ENCODE data around the gene VPS39.

DNA sequence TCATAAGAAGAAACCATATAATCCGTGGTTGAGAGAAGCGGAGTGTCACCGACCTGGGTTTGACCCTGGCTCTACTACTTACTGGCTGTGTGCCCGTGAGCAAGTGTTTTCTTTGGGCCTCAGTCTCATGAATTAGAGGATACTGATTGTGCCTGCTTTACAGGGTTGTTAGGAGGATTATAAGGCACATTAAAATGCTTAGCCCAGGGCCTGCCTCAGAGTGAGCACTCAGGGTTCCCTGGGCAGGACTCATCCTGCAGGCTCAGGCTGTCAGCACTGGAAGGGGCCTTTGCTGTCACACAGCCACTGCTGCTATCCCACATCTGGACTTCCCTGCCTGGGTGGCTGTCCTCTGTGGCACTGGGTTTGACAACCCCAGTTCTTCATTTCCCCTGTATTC, 56.4 kb downstream of the VPS39 start:
- no peak for TF ChIP-seq POLR2A (IDR thresholded peaks at IDR 0.05)
- TF ChIP-seq, protein P1, sequence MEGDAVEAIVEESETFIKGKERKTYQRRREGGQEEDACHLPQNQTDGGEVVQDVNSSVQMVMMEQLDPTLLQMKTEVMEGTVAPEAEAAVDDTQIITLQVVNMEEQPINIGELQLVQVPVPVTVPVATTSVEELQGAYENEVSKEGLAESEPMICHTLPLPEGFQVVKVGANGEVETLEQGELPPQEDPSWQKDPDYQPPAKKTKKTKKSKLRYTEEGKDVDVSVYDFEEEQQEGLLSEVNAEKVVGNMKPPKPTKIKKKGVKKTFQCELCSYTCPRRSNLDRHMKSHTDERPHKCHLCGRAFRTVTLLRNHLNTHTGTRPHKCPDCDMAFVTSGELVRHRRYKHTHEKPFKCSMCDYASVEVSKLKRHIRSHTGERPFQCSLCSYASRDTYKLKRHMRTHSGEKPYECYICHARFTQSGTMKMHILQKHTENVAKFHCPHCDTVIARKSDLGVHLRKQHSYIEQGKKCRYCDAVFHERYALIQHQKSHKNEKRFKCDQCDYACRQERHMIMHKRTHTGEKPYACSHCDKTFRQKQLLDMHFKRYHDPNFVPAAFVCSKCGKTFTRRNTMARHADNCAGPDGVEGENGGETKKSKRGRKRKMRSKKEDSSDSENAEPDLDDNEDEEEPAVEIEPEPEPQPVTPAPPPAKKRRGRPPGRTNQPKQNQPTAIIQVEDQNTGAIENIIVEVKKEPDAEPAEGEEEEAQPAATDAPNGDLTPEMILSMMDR (IDR thresholded peaks at IDR 0.05) = no peak

All from uterus (tissue), 2 donors.